Upper lobe of right lung (tissue), 1 donor: ENCODE measurements around the gene PON1. TPM values are rescaled to one million over a fixed set of nuclear protein-coding genes. Genes with fewer than 3 reads are reported as not detected.

Source experiments
- ATAC-seq: fragments of 200-7000 bp; cut with Tn5 transposase; one replicate; pipeline ENCODE4 v1.9.1; 2020; ENCODE audit warnings: mild to moderate bottlenecking, moderate library complexity
- DNase-seq: peaks from one replicate; pipeline ENCODE4 v3.0.0-alpha.2; 2020
- H3K27ac ChIP-seq: fragments of 200-600 bp; one replicate; pipeline ENCODE4 v1.8.0; 2022
- H3K27me3 ChIP-seq: fragments of 200-600 bp; one replicate; pipeline ENCODE4 v1.8.0; 2022; ENCODE audit warnings: mild to moderate bottlenecking
- H3K36me3 ChIP-seq: fragments of 200-600 bp; one replicate; pipeline ENCODE4 v1.8.0; 2022
- H3K4me1 ChIP-seq: fragments of 200-600 bp; one replicate; pipeline ENCODE4 v1.8.0; 2022
- H3K4me3 ChIP-seq: fragments of 200-600 bp; one replicate; pipeline ENCODE4 v1.8.0; 2022; ENCODE audit warnings: mild to moderate bottlenecking
- H3K9me3 ChIP-seq: fragments of 200-600 bp; one replicate; pipeline ENCODE4 v1.8.0; 2022
- CTCF ChIP-seq: fragments of 200-600 bp; IDR thresholded peaks from one replicate; pipeline ENCODE4 v1.8.0; 2022; ENCODE audit warnings: antibody characterized with exemption
- intact Hi-C: fragments of 100-400 bp; cut with DNase I; formaldehyde crosslinking; loops from one replicate; pipeline ENCODE4 v1.11.0; 2022
- total RNA-seq: library from RNA; stranded (reverse); fragmentation: NEBNext Ultra II Directional; extraction: Animal tissue kit (Norgen Biotek cat#: 25700); gene quantifications from one replicate; pipeline ENCODE4 v1.2.1, GENCODE V29; 2021
- donor health status: DM: no; HTN: yes; CAD: no; lungs with severe emphysema.

Gene PON1
- total RNA-seq, 1 donor from 2014 or later, result 0.49 TPM

- Histone ChIP-seq H3K27ac (no peak overlapping the region), H3K36me3 (no peaks in the 10 kb centered on the region)
Measured at GRCh38 chr7:95255691-95256090, 68.6 kb downstream of the PON1 start.

GRCh38 chr7:95253986-95254385, 70.3 kb downstream of the PON1 start:
- Histone ChIP-seq H3K27me3 (no peaks in the 10 kb centered on the region), H3K4me3 (no peak overlapping the region), H3K36me3 (no peaks in the 10 kb centered on the region), H3K27ac (no peak overlapping the region), H3K9me3 (no peaks in the 10 kb centered on the region), H3K4me1 (no peaks in the 10 kb centered on the region)
- intact Hi-C loops, result no loop called here
- DNase-seq (no peak), ATAC-seq (no peak)
- TF ChIP-seq CTCF, result no peak

More at GRCh38 chr7:95255691-95256090, 68.6 kb downstream of the PON1 start:
- Histone ChIP-seq H3K27me3 (no peaks in the 10 kb centered on the region), H3K4me3 (no peak overlapping the region), H3K4me1 (no peaks in the 10 kb centered on the region), H3K9me3 (no peaks in the 10 kb centered on the region)
- DNase-seq (no peak), ATAC-seq (no peak)
- intact Hi-C loops, result no loop called here
- no peak for TF ChIP-seq CTCF

- no peaks in the 10 kb centered on the region for H3K9me3 ChIP-seq
- no peak for TF ChIP-seq CTCF
- H3K27me3 ChIP-seq, result no peaks in the 10 kb centered on the region
- ATAC-seq, result no peak
- intact Hi-C loops, result no loop called here
- no peaks in the 10 kb centered on the region for H3K4me1 ChIP-seq
- DNase-seq, result no peak
- H3K4me3 ChIP-seq, result no peak overlapping the region
- no peak overlapping the region for H3K27ac ChIP-seq
- H3K36me3 ChIP-seq, result no peaks in the 10 kb centered on the region
Measured at GRCh38 chr7:95251966-95252365, 72.4 kb downstream of the PON1 start.

- no peak overlapping the region for H3K4me3 ChIP-seq
- H3K27me3 ChIP-seq, result no peaks in the 10 kb centered on the region
- ATAC-seq, result no peak
- H3K4me1 ChIP-seq, result no peaks in the 10 kb centered on the region
- H3K36me3 ChIP-seq, result no peaks in the 10 kb centered on the region
- no peak for DNase-seq
- intact Hi-C loops, result no loop called here
- no peak overlapping the region for H3K27ac ChIP-seq
- no peak for TF ChIP-seq CTCF
- no peaks in the 10 kb centered on the region for H3K9me3 ChIP-seq
Measured at GRCh38 chr7:95250571-95250970, 73.8 kb downstream of the PON1 start.

Other genes starting within 250 kb of the PON1 start
- 36.4 TPM for gene PON3, start 71.8 kb upstream of the PON1 start, total RNA-seq
- 193 TPM for gene PON2, start 110.5 kb upstream of the PON1 start, total RNA-seq
- gene ASB4, start 161.4 kb upstream of the PON1 start, total RNA-seq, result 0.49 TPM